OCI-M1 (cell line): ENCODE measurements around the gene PLCB2.

Experiments
- DNase-seq: peaks from one replicate; lab custom pipeline; 2025; lab: John Stamatoyannopoulos, UW

The PLCB2 gene

DNA sequence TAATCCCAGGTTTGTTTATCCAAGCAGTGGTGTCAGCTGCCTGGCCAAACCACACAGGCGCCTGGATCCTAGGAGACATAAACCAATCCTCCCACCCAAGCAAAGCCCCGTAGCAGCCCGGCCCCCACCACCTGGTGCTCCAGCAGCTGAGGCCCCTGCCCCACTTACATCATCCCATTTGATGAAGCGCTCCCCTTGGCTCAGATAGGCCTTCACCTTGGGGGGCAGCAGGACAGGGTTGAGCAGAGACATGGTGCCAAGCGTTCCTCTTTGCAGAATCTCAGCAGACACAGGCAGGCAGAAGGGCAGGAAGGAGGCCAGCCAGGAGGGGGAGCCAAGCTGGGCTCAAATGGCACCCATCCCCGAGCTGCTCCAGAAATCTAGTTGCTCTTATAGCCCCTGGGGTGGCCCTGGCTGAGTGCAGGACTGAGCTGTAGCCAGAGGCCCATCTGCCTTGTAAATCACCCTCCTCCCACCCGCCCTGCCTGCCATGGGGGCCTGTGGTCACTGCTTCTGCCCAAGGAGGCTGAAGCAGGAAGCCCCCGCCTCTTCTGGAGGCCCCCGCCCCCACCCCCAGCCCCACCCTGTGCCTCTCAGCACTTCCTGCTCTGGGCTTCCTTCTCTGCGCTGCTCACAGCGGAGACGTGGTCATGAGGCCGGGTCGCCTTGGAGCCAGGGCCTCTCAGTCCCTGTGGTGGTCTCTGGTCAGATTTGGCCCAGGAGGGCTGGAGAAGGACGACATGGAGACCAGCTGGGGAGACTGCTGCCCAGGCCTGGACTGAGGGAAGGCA, at the start of gene PLCB2:
PLCB2 (minus strand) TSS at position 515 of the 791 bp plus-strand sequence; CDS start at position 252, 263 bp downstream.
- peak; percentile 89 for DNase-seq

DNA sequence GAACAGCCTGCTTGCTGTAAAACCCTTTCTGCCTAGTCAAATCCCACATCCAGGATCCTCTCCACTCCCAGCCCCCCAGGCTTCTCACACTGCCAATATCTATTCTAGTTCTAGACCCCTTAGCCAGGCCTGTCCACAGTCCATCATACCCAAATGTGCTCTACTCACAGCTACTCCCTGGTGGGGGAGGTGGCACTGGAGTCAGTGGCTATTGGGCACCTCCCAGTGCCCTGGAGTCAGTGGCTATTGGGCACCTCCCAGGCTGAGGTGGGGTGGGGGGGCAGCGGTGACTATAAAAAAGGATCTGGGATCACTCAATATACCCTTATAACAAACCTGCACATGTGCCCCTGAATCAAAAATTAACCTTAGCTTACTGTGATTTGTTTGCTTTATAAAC, 49.5 kb upstream of the PLCB2 start:
- DNase-seq, result no peak

DNA sequence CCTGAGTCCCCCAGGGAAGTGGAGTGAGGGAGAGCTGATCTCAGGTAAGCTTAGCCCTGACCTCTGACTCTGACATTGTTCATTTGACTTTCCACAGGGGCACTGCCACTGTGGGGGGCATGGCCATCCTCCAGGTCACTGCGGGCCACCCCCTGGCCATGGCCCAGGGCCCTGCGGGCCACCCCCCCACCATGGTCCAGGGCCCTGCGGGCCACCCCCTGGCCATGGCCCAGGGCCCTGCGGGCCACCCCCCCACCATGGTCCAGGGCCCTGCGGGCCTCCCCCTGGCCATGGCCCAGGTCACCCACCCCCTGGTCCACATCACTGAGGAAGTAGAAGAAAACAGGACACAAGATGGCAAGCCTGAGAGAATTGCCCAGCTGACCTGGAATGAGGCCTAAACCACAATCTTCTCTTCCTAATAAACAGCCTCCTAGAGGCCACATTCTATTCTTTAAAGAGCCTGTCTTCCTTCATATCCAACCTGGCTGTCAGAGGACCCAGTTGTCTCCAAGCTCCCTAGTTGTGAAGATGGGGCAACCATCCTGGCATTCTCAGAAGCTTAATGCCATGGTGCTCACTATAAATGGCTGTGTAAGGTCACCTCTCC, 48.3 kb upstream of the PLCB2 start:
- peak; percentile 3 for DNase-seq

GRCh38 chr15:40354408-40355171, 46.9 kb upstream of the PLCB2 start:
- DNase-seq, result peak; percentile 38

DNA sequence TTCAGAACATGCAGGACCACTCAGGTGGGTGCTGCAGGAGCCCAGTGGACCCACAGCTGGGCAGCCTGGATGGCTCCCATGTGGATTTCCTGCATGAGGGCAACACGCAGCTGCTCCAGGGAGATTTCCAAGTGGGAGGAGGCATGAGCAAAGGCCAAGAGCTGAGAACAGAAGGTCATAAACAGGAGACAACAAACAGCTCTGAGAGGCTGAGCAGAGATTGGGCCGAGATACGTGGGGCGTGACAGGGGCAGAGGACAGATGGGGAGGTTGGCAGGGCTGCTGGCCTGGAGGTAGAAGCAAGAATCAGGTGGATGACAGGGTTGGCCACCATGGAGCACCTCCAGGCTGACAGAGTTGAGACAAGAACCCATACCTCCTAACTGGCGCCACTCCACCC, 46.0 kb upstream of the PLCB2 start:
- DNase-seq, result no peak

- DNase-seq, result no peak
Observed at GRCh38 chr15:40352281-40352901, 44.7 kb upstream of the PLCB2 start.

- no peak for DNase-seq
Observed at GRCh38 chr15:40349163-40349562, 41.4 kb upstream of the PLCB2 start.

DNA sequence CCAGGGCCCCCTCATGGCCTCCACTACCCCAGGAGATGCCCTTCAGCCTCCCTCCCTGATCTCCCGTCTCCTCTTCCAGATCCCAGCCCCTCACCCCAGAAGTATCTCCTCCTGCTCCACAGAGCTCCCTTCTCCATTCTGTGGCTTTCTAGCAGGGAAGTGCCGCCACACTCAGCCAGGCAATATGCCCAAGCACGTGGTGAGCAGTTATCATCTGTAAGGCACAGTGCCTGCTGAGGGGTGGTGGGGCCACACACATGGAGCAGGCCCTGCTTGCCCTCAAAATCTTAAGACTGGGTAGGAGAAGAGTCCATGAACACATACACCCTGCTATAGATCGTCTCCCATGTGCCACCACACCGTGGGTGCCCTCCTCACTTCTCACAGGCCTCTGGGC, 40.7 kb upstream of the PLCB2 start:
- no peak for DNase-seq

DNA sequence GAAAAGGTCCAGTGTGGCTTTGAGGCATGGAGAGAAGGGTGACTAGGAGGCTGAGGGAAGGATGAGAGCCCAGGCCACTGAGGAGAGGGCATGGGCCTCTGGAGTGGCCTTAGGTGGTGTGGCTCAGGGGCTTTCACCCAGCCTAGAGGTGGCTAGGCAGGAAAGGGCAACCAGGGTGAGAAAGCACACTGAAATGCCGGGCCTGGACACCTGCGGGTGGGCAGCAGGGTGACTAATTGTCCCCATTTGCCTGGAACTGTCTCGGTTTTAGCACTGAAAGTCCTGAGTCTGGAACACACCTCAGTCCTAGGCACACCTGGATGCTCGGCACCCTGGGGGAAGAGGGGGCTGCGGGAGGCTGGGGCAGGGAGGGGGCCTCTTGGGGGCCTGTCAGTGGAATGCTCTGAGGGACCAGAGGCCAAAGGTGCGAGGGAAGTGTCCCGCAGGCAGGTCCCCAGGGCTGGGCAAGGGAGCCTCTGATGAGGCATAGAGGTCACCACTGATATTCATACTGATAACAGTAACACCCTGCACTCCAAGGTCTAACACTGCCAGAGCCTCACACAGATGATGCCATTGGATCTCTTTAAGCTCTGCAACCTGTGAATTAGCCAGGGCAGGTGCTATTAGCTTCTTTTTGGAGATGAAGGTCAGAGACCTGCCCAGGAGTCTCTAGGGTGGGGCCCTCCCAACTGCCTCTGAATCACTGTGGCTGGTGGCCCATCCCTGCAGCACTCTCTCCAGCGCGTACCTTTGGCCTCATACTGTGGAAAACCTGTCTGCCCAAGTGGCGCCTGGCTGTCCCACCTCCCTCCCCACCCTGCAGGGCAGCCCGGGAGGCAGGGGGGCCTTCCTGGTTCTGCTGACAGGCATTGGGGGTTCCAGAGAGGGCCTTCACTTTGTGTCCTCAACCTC, 40.1 kb upstream of the PLCB2 start:
- no peak for DNase-seq

- DNase-seq, result no peak
Observed at GRCh38 chr15:40346579-40347558, 39.1 kb upstream of the PLCB2 start.

DNA sequence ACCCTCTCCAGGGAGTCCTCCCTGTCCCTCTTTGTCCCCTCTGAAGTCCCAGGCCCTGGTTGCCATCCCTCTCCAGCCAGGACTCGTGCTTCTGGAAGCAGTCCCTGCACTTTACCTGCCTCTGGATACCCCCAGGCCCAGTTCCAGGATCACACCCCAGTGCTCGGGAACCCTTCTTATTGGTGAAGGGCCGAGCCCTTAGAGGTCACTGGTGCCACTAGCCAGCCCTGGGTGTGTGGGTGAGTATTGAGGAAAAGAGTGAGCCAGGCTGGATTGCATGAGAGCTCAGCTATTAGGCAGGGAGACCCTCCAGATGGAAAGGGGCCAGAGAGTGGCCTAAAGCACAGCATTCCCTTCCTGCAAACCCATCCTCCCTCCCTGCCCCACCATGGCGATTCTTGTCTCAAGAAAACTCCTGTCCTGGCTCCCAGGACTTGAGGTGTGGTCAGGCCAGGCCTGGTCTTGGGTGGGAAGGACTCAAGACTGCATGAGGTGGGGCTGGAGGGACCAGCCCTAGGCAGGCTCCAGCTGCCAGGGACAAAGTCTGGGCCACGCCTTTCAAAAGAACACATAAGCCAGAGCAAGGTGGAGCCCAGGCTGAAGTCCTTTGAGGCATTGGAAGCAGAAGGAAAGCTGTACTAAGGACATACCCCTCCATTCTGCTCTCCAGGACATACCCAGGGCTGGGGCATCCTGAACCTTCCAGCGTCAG, 38.3 kb upstream of the PLCB2 start:
- no peak for DNase-seq

GRCh38 chr15:40345225-40345866, 37.6 kb upstream of the PLCB2 start:
- no peak for DNase-seq

GRCh38 chr15:40344631-40345120, 36.9 kb upstream of the PLCB2 start:
- peak; percentile 63 for DNase-seq

DNA sequence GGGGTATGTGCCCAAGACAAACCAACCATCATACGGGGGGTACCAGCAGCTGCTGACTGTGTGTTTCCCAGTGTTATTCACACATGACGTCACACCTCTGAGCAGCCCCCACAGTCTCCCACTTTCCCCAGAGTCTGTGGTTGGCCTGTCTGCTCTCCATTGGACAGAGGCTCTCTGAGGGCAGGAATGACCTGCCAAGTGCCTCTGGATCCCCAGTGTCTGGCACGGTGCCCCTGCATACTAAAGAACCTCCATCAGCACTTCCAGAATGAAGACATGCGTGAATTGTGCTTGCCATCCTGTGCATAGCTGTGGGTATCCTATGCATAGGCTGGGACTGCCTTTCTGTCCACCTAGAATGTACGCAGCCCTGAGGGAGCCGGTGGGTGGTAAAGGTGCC, 36.5 kb upstream of the PLCB2 start:
- no peak for DNase-seq

GRCh38 chr15:40343512-40343911, 35.8 kb upstream of the PLCB2 start:
- DNase-seq, result no peak

GRCh38 chr15:40342416-40343320, 34.9 kb upstream of the PLCB2 start:
- DNase-seq, result no peak

- peak; percentile 49 for DNase-seq
Observed at GRCh38 chr15:40340740-40341400, 33.1 kb upstream of the PLCB2 start, which contains the start of gene CCDC9B. Gene CCDC9B, minus strand, starts transcription at chr15:40340939. Its CDS starts 120 bp downstream, at chr15:40340819.
